ENCODE data around the gene MIOX.
A peak's percentile ranks its signal among the peaks of the same experiment; 100 is the strongest.

The MIOX gene

GRCh38 chr22:50473855-50474671, 12.6 kb upstream of the MIOX start:
- no peak for DNase-seq (ENCODE audit: low read depth, low spot score)

GRCh38 chr22:50474710-50475651, 11.7 kb upstream of the MIOX start, which contains the start of gene SBF1:
TSS of gene SBF1 (minus strand) at chr22:50475035. CDS start at chr22:50474840, 195 bp downstream.
- DNase-seq (ENCODE audit: low read depth, low spot score) = peak; percentile 82

- no peak for DNase-seq (ENCODE audit: low read depth, low spot score)
Measured at GRCh38 chr22:50475652-50476002, 11.0 kb upstream of the MIOX start.

GRCh38 chr22:50476868-50477267, 9.8 kb upstream of the MIOX start:
- no peak for DNase-seq (ENCODE audit: low read depth, low spot score)

GRCh38 chr22:50477923-50478322, 8.7 kb upstream of the MIOX start:
- DNase-seq (ENCODE audit: low read depth, low spot score) = no peak

GRCh38 chr22:50479721-50480120, 6.9 kb upstream of the MIOX start:
- no peak for DNase-seq (ENCODE audit: low read depth, low spot score)

- no peak for DNase-seq (ENCODE audit: low read depth, low spot score)
Measured at GRCh38 chr22:50481045-50481439, 5.6 kb upstream of the MIOX start.

GRCh38 chr22:50481440-50482106, 5.1 kb upstream of the MIOX start, which contains the start of gene ADM2:
TSS of gene ADM2 (plus strand) at chr22:50481543. CDS start at chr22:50481848, 305 bp downstream.
- DNase-seq (ENCODE audit: low read depth, low spot score) = no peak

- no peak for DNase-seq (ENCODE audit: low read depth, low spot score)
Measured at GRCh38 chr22:50482107-50483074, 4.3 kb upstream of the MIOX start.

GRCh38 chr22:50483106-50483505, 3.6 kb upstream of the MIOX start:
- no peak for DNase-seq (ENCODE audit: low read depth, low spot score)

- no peak for DNase-seq (ENCODE audit: low read depth, low spot score)
Measured at GRCh38 chr22:50483556-50483955, 3.1 kb upstream of the MIOX start.

- DNase-seq (ENCODE audit: low read depth, low spot score) = no peak
Measured at GRCh38 chr22:50483977-50484853, 2.4 kb upstream of the MIOX start.

GRCh38 chr22:50485221-50486131, 1.2 kb upstream of the MIOX start:
- DNase-seq (ENCODE audit: low read depth, low spot score) = no peak

- no peak for DNase-seq (ENCODE audit: low read depth, low spot score)
Measured at GRCh38 chr22:50487290-50488005, 789 bp downstream of the MIOX start.

- DNase-seq (ENCODE audit: low read depth, low spot score) = no peak
Measured at GRCh38 chr22:50488006-50488677, 1.5 kb downstream of the MIOX start.

- no peak for DNase-seq (ENCODE audit: low read depth, low spot score)
Measured at GRCh38 chr22:50488886-50489285, 2.2 kb downstream of the MIOX start.

Measured in activated CD4-positive, CD25-positive, alpha-beta regulatory T cell treated with anti-CD3 and anti-CD28 coated beads, Interleukin-2, amount 50 U/mL, for 16 hours (primary cell).